IPS-18a (cell line): ENCODE measurements around the gene CA14.
"Not testable (repeated sequence)": the region's sequence is repeated elsewhere in the genome, so short reads cannot be mapped to it uniquely, and the experiment has no call there.

ENCODE experiments used
- H3K27ac ChIP-seq: one replicate; pipeline ENCODE4 v1.5.1; 2013; ENCODE audit warnings: low read length
- H3K27me3 ChIP-seq: one replicate; pipeline ENCODE4 v1.6.1; 2013; ENCODE audit warnings: mild to moderate bottlenecking, low read length; ENCODE audit not compliant: control insufficient read depth, insufficient read depth
- H3K36me3 ChIP-seq: one replicate; pipeline ENCODE4 v1.6.1; 2013; ENCODE audit warnings: low read depth, low read length; ENCODE audit not compliant: control insufficient read depth
- H3K4me1 ChIP-seq: one replicate; pipeline ENCODE4 v1.6.1; 2013; ENCODE audit warnings: low read depth, low read length; ENCODE audit not compliant: control insufficient read depth
- H3K4me3 ChIP-seq: one replicate; pipeline ENCODE4 v1.5.1; 2013; ENCODE audit warnings: low read length
- H3K9ac ChIP-seq: one replicate; pipeline ENCODE4 v1.6.1; 2013; ENCODE audit warnings: mild to moderate bottlenecking, low read length, moderate library complexity
- H3K9me3 ChIP-seq: one replicate; pipeline ENCODE4 v1.6.1; 2013; ENCODE audit warnings: low read depth, low read length; ENCODE audit not compliant: control insufficient read depth

The CA14 gene

GRCh38 chr1:150288822-150289221 lies 31.2 kb downstream of the CA14 start:
- H3K9ac ChIP-seq, result no peak overlapping the region
- no peaks in the 10 kb centered on the region for H3K9me3 ChIP-seq
- peaks cover 5% of the 10 kb centered on the region for H3K4me1 ChIP-seq
- no peaks in the 10 kb centered on the region for H3K27me3 ChIP-seq
- no peaks in the 10 kb centered on the region for H3K36me3 ChIP-seq
- H3K4me3 ChIP-seq, result no peak overlapping the region
- H3K27ac ChIP-seq, result no peak overlapping the region

- peaks cover 5% of the 10 kb centered on the region for H3K4me1 ChIP-seq
- no peaks in the 10 kb centered on the region for H3K9me3 ChIP-seq
- peak within 1 kb of the TSS; percentile 84 for H3K9ac ChIP-seq
- H3K27me3 ChIP-seq, result no peaks in the 10 kb centered on the region
- peak within 1 kb of the TSS; percentile 82 for H3K4me3 ChIP-seq
- peaks cover 22% of the 10 kb centered on the region for H3K36me3 ChIP-seq
- H3K27ac ChIP-seq, result peak within 1 kb of the TSS; percentile 84
Measured at GRCh38 chr1:150293433-150294253, 36.1 kb downstream of the CA14 start, which contains the start of gene MRPS21. Gene MRPS21 (plus strand): TSS chr1:150293861. CDS start chr1:150294367, 506 bp downstream.

- H3K4me3 ChIP-seq, result no peak overlapping the region
Measured at GRCh38 chr1:150295476-150295875, 37.9 kb downstream of the CA14 start.

GRCh38 chr1:150299716-150300115 lies 42.1 kb downstream of the CA14 start:
- Histone ChIP-seq H3K4me1 (peaks cover 11% of the 10 kb centered on the region), H3K4me3 (no peak overlapping the region), H3K36me3 (peaks cover 57% of the 10 kb centered on the region), H3K9me3 (no peaks in the 10 kb centered on the region), H3K9ac (no peak overlapping the region), H3K27me3 (no peaks in the 10 kb centered on the region), H3K27ac (no peak overlapping the region)

More at GRCh38 chr1:150295476-150295875, 37.9 kb downstream of the CA14 start:
- Histone ChIP-seq H3K9me3 (no peaks in the 10 kb centered on the region), H3K36me3 (peaks cover 30% of the 10 kb centered on the region), H3K4me1 (peaks cover 5% of the 10 kb centered on the region), H3K27ac (no peak overlapping the region), H3K27me3 (no peaks in the 10 kb centered on the region), H3K9ac (no peak overlapping the region)

- Histone ChIP-seq H3K4me3 (peak overlapping the region; percentile 5), H3K27me3 (no peaks in the 10 kb centered on the region), H3K4me1 (peaks cover 11% of the 10 kb centered on the region), H3K27ac (no peak overlapping the region), H3K9me3 (no peaks in the 10 kb centered on the region), H3K9ac (peak overlapping the region; percentile 14), H3K36me3 (peaks cover 42% of the 10 kb centered on the region)
Measured at GRCh38 chr1:150302338-150302737, 44.8 kb downstream of the CA14 start.

GRCh38 chr1:150302902-150303301 lies 45.3 kb downstream of the CA14 start:
- no peak overlapping the region for H3K27ac ChIP-seq
- no peaks in the 10 kb centered on the region for H3K27me3 ChIP-seq
- peaks cover 11% of the 10 kb centered on the region for H3K4me1 ChIP-seq
- peaks cover 44% of the 10 kb centered on the region for H3K36me3 ChIP-seq
- H3K9me3 ChIP-seq, result no peaks in the 10 kb centered on the region
- peak overlapping the region; percentile 14 for H3K9ac ChIP-seq
- peak overlapping the region; percentile 5 for H3K4me3 ChIP-seq

- not testable (repeated sequence) for H3K27me3 ChIP-seq, H3K27ac ChIP-seq, H3K9me3 ChIP-seq, H3K4me1 ChIP-seq, H3K4me3 ChIP-seq, H3K9ac ChIP-seq
- peaks cover 20% of the 10 kb centered on the region for H3K36me3 ChIP-seq
Measured at GRCh38 chr1:150308585-150308984, 51.0 kb downstream of the CA14 start.

GRCh38 chr1:150309758-150310508 lies 52.4 kb downstream of the CA14 start:
- Histone ChIP-seq H3K27ac (no peak overlapping the region), H3K27me3 (no peaks in the 10 kb centered on the region), H3K4me3 (no peak overlapping the region), H3K9me3 (no peaks in the 10 kb centered on the region), H3K36me3 (peaks cover 13% of the 10 kb centered on the region), H3K9ac (no peak overlapping the region), H3K4me1 (no peaks in the 10 kb centered on the region)

GRCh38 chr1:150311762-150312161 lies 54.2 kb downstream of the CA14 start:
- peaks cover 10% of the 10 kb centered on the region for H3K36me3 ChIP-seq
- H3K4me1 ChIP-seq, result no peaks in the 10 kb centered on the region
- H3K4me3 ChIP-seq, result no peak overlapping the region
- no peaks in the 10 kb centered on the region for H3K9me3 ChIP-seq
- no peak overlapping the region for H3K9ac ChIP-seq
- no peaks in the 10 kb centered on the region for H3K27me3 ChIP-seq
- no peak overlapping the region for H3K27ac ChIP-seq
